HCT116 (cell line): ENCODE results near the gene BTBD3. TPM values are rescaled to one million over a fixed set of nuclear protein-coding genes. Genes with fewer than 3 reads are reported as not detected.

Experiments used
- ATAC-seq: fragments of 200-7000 bp; cut with Tn5 transposase; 2 replicates; pipeline ENCODE4 v1.9.1; 2020; ENCODE audit warnings: mild to moderate bottlenecking, moderate library complexity
- BruUV-seq: library from RNA; stranded (reverse); fragments of 400-500 nt; replicated peaks from 2 replicates; lab custom pipeline; 2021; lab: Mats Ljungman, UMichigan
- CTCF ChIA-PET: fragments of 300-600 bp; sonication (Branson Sonifier 250); formaldehyde crosslinking; loops from one replicate; lab custom pipeline; 2021; ENCODE audit warnings: antibody characterized with exemption; lab: Charles Lee
- POLR2A ChIA-PET: fragments of 300-600, 350-600 bp; sonication (Branson Sonifier 250); formaldehyde crosslinking; loops from one replicate; lab custom pipeline; 2021; ENCODE audit warnings: antibody characterized with exemption; lab: Charles Lee
- RAD21 ChIA-PET, 2 experiments: fragments of 300-600 bp; sonication (Branson Sonifier 250); formaldehyde crosslinking; loops; one replicate each; lab custom pipeline; 2023; ENCODE audit warnings: low total read pairs in 2 of 2; ENCODE audit not compliant: uncharacterized antibody in 2 of 2, unreplicated experiment in 2 of 2, low non-redundant PET in 1 of 2; lab: Charles Lee
- DNase-seq: peaks from one replicate; pipeline ENCODE4 v3.0.0-alpha.2; 2010; ENCODE audit warnings: low read depth, low spot score
- H2AFZ ChIP-seq: fragments of 200-600 bp; shearing (Covaris generic), sonication (generic); 2 replicates; pipeline ENCODE4 v1.6.1; 2017; ENCODE audit warnings: low read depth, mixed run types, mixed read lengths, antibody characterized with exemption, low read length; ENCODE audit not compliant: poor library complexity, severe bottlenecking
- H3K27ac ChIP-seq: 2 replicates; pipeline ENCODE4 v1.5.1; 2012; ENCODE audit warnings: low read depth, low read length
- H3K27me3 ChIP-seq: fragments of 200-600 bp; sonication (generic); 2 replicates; pipeline ENCODE4 v1.6.1; 2016; ENCODE audit warnings: mixed run types, low read length, mixed read lengths; ENCODE audit not compliant: insufficient read depth
- H3K36me3 ChIP-seq, 2 experiments: fragments of 200-500 bp in 1 of 2; fragments of 200-600 bp in 1 of 2; sonication (Bioruptor generic) in 1 of 2; sonication (generic) in 1 of 2; 2 replicates each; pipeline versions ENCODE4 v1.5.1 to v1.6.1; 2014 to 2016; ENCODE audit warnings: low read length in 2 of 2, inconsistent platforms in 1 of 2, mixed read lengths in 1 of 2, mixed run types in 1 of 2; ENCODE audit not compliant: insufficient read depth in 2 of 2, control insufficient read depth in 1 of 2
- H3K4me1 ChIP-seq, 2 experiments: fragments of 200-600 bp in 1 of 2; sonication (generic) in 1 of 2; 2 replicates each; pipeline versions ENCODE4 v1.5.1 to v1.6.1; 2012 to 2017; ENCODE audit warnings: low read length in 2 of 2, inconsistent platforms in 1 of 2, mild to moderate bottlenecking in 1 of 2, mixed read lengths in 1 of 2, mixed run types in 1 of 2, moderate library complexity in 1 of 2; ENCODE audit not compliant: insufficient read depth in 2 of 2, control insufficient read depth in 1 of 2
- H3K4me2 ChIP-seq: fragments of 200-600 bp; sonication (generic); 2 replicates; pipeline ENCODE4 v1.6.1; 2017; ENCODE audit warnings: mixed run types, low read length, mixed read lengths
- H3K4me3 ChIP-seq, 2 experiments: fragments of 200-600 bp in 1 of 2; sonication (generic) in 1 of 2; replicated peaks in 1 of 2; 2 replicates each; pipeline ENCODE4 v1.5.1; 2011 to 2016; ENCODE audit warnings: low read length in 2 of 2, control low read depth in 1 of 2, low read depth in 1 of 2, mild to moderate bottlenecking in 1 of 2, mixed read lengths in 1 of 2, mixed run types in 1 of 2
- H3K79me2 ChIP-seq: fragments of 200-600 bp; sonication (generic); 2 replicates; pipeline ENCODE4 v1.6.1; 2017; ENCODE audit warnings: mild to moderate bottlenecking, mixed run types, low read length, moderate library complexity, mixed read lengths; ENCODE audit not compliant: insufficient read depth
- H3K9ac ChIP-seq: fragments of 200-600 bp; sonication (generic); 2 replicates; pipeline ENCODE4 v1.6.1; 2016; ENCODE audit warnings: low read length, mixed read lengths
- H3K9me2 ChIP-seq: fragments of 200-600 bp; sonication (generic), shearing (Covaris generic); 2 replicates; pipeline ENCODE4 v1.6.1; 2017; ENCODE audit warnings: mixed run types, mild to moderate bottlenecking, moderate library complexity; ENCODE audit not compliant: insufficient read depth
- H3K9me3 ChIP-seq, 2 experiments: fragments of 200-500 bp in 1 of 2; fragments of 200-600 bp in 1 of 2; sonication (Bioruptor generic) in 1 of 2; sonication (generic) in 1 of 2; 2 replicates each; pipeline ENCODE4 v1.6.1; 2014 to 2017; ENCODE audit warnings: low read length in 2 of 2, mixed read lengths in 2 of 2, inconsistent platforms in 1 of 2, low read depth in 1 of 2, mild to moderate bottlenecking in 1 of 2, mixed run types in 1 of 2, moderate library complexity in 1 of 2; ENCODE audit not compliant: control insufficient read depth in 1 of 2, insufficient read depth in 1 of 2
- H4K20me1 ChIP-seq: fragments of 200-600 bp; sonication (generic), shearing (Covaris generic); 2 replicates; pipeline ENCODE4 v1.6.1; 2017; ENCODE audit warnings: mixed run types, mild to moderate bottlenecking, moderate library complexity; ENCODE audit not compliant: insufficient read depth
- ATF3 ChIP-seq: IDR thresholded peaks from 2 replicates; pipeline ENCODE4 v1.6.1; 2012
- CBX3 ChIP-seq: IDR thresholded peaks from 2 replicates; pipeline ENCODE4 v1.6.1; 2012; ENCODE audit warnings: low read depth
- CEBPB ChIP-seq: IDR thresholded peaks from 2 replicates; pipeline ENCODE4 v1.6.1; 2012; ENCODE audit warnings: low read depth
- CTCF ChIP-seq, 3 experiments: fragments of 200-600 bp in 1 of 3; sonication (generic) in 1 of 3; IDR thresholded peaks in 2 of 3; conservative IDR thresholded peaks in 1 of 3; 2 replicates each; pipeline ENCODE4 v1.5.1; 2012 to 2017; ENCODE audit warnings: low read depth in 2 of 3, low read length in 2 of 3, antibody characterized with exemption in 1 of 3, borderline replicate concordance in 1 of 3, control low read depth in 1 of 3, mild to moderate bottlenecking in 1 of 3, mixed read lengths in 1 of 3, mixed run types in 1 of 3, moderate library complexity in 1 of 3; ENCODE audit not compliant: insufficient read depth in 1 of 3
- EGR1 ChIP-seq: IDR thresholded peaks from 2 replicates; pipeline ENCODE4 v1.6.1; 2012; ENCODE audit warnings: low read depth
- ELF1 ChIP-seq: IDR thresholded peaks from 2 replicates; pipeline ENCODE4 v1.6.1; 2012; ENCODE audit warnings: low read depth, borderline replicate concordance
- FOSL1 ChIP-seq: IDR thresholded peaks from 2 replicates; pipeline ENCODE4 v1.6.1; 2012; ENCODE audit warnings: low read depth
- JUND ChIP-seq: IDR thresholded peaks from 2 replicates; pipeline ENCODE4 v1.6.1; 2012
- POLR2A ChIP-seq: IDR thresholded peaks from 2 replicates; pipeline ENCODE4 v1.7.0; 2011; ENCODE audit warnings: borderline replicate concordance; ENCODE audit not compliant: insufficient read depth, insufficient read length; ENCODE audit errors: extremely low read depth
- POLR2AphosphoS5 ChIP-seq: IDR thresholded peaks from 2 replicates; pipeline ENCODE4 v1.6.1; 2011; ENCODE audit warnings: mild to moderate bottlenecking, low read depth, low read length, moderate library complexity
- RAD21 ChIP-seq: IDR thresholded peaks from 2 replicates; pipeline ENCODE4 v1.6.1; 2012; ENCODE audit warnings: low read depth, mild to moderate bottlenecking
- REST ChIP-seq: IDR thresholded peaks from 2 replicates; pipeline ENCODE4 v1.6.1; 2012; ENCODE audit warnings: low read depth
- SP1 ChIP-seq: IDR thresholded peaks from 2 replicates; pipeline ENCODE4 v1.6.1; 2012; ENCODE audit warnings: low read depth
- TCF7L2 ChIP-seq: IDR thresholded peaks from 2 replicates; pipeline ENCODE4 v1.7.0; 2011; ENCODE audit warnings: borderline replicate concordance, inconsistent platforms; ENCODE audit not compliant: insufficient read depth, insufficient read length; ENCODE audit errors: extremely low read depth
- YY1 ChIP-seq: IDR thresholded peaks from 2 replicates; pipeline ENCODE4 v1.6.1; 2011; ENCODE audit warnings: low read length, low read depth, moderate library complexity, mild to moderate bottlenecking; ENCODE audit not compliant: insufficient replicate concordance; ENCODE audit errors: extremely low read depth
- intact Hi-C: fragments of 100-400 bp; cut with micrococcal nuclease; formaldehyde crosslinking; loops from 2 replicates; pipeline ENCODE4 v1.10.0; 2022
- total RNA-seq: library from RNA; stranded (reverse); gene quantifications from one replicate; pipeline ENCODE4 v1.2.1, GENCODE V29; 2021; ENCODE audit not compliant: unreplicated experiment

BTBD3 gene
- total RNA-seq, 1 experiment from 2014 or later, result 20.2 TPM

GRCh38 chr20:11951696-11952095 is 34.0 kb downstream of the BTBD3 start:
- Histone ChIP-seq H3K4me1 (no peaks in the 10 kb centered on the region), H4K20me1 (no peaks in the 10 kb centered on the region), H3K4me3 (no peak overlapping the region), H3K27ac (no peak overlapping the region), H3K9me3 (no peaks in the 10 kb centered on the region), H3K4me2 (no peak overlapping the region), H3K9me2 (no peaks in the 10 kb centered on the region), H2AFZ (no peak overlapping the region), H3K79me2 (no peaks in the 10 kb centered on the region), H3K27me3 (no peaks in the 10 kb centered on the region), H3K9ac (no peak overlapping the region), H3K36me3 (no peaks in the 10 kb centered on the region)
- POLR2A ChIA-PET, result no interaction called here
- no peak for ATAC-seq
- TF ChIP-seq ELF1 (no peak), CTCF (IDR thresholded peaks at IDR 0.05 in 2 of 3, conservative IDR thresholded peaks at IDR 0.05 in 1 of 3; ENCODE audit: borderline replicate concordance in 1 of 3, insufficient read depth in 1 of 3, low read depth in 2 of 3, low read length in 2 of 3) (no peak), CBX3 (no peak), TCF7L2 (no peak), JUND (no peak), YY1 (no peak), FOSL1 (no peak)
- BruUV-seq, result no TSS peak
- CTCF ChIA-PET, result no interaction called here
- no peak for DNase-seq
- intact Hi-C loops, result no loop called here
- RAD21 ChIA-PET, result no interaction called here

GRCh38 chr20:11952639-11953038 is 34.9 kb downstream of the BTBD3 start:
- no peaks in the 10 kb centered on the region for H3K4me1 ChIP-seq
- no peaks in the 10 kb centered on the region for H3K79me2 ChIP-seq
- DNase-seq (no peak), ATAC-seq (no peak)
- CTCF ChIA-PET, result no interaction called here
- H3K27me3 ChIP-seq, result no peaks in the 10 kb centered on the region
- TF ChIP-seq ATF3 (no peak), SP1 (no peak), REST (no peak), CEBPB (no peak), FOSL1 (no peak), RAD21 (no peak), TCF7L2 (no peak), POLR2A (no peak), EGR1 (no peak), POLR2AphosphoS5 (no peak)
- no peaks in the 10 kb centered on the region for H3K9me3 ChIP-seq
- no TSS peak for BruUV-seq
- H3K36me3 ChIP-seq, result no peaks in the 10 kb centered on the region
- no peak overlapping the region for H3K9ac ChIP-seq
- no peaks in the 10 kb centered on the region for H4K20me1 ChIP-seq
- no peak overlapping the region for H3K27ac ChIP-seq
- H2AFZ ChIP-seq, result no peak overlapping the region
- H3K9me2 ChIP-seq, result no peaks in the 10 kb centered on the region
- intact Hi-C loops, result no loop called here
- RAD21 ChIA-PET, result no interaction called here
- no peak overlapping the region for H3K4me2 ChIP-seq
- POLR2A ChIA-PET, result no interaction called here
- H3K4me3 ChIP-seq, result no peak overlapping the region
